ENCODE data around the gene YY1. TPM values are rescaled to one million over a fixed set of nuclear protein-coding genes. Genes with fewer than 3 reads are reported as not detected.

YY1 gene
- total RNA-seq, 2 donors from 2014 or later: 42.8 to 52.3 TPM

GRCh38 chr14:100278702-100279101 lies 39.8 kb downstream of the YY1 start:
- Histone ChIP-seq H3K9me3 (no peaks in the 10 kb centered on the region), H3K36me3 (no peaks in the 10 kb centered on the region), H3K4me1 (ENCODE audit: control insufficient read depth in 1 of 2, low read depth in 2 of 2) (peaks cover 10 to 11% of the 10 kb centered on the region in 2 donors), H3K4me3 (no peak overlapping the region), H3K27me3 (replicated peaks; ENCODE audit: insufficient read depth) (no peaks in the 10 kb centered on the region), H3K27ac (peak overlapping the region in 1 of 2 donors; percentile 11)
- ATAC-seq (ENCODE audit: insufficient number of reproducible peaks, low FRiP score, low read depth) (no peak), DNase-seq (ENCODE audit: low spot score) (no peak)
- no peak for TF ChIP-seq CTCF (IDR thresholded peaks at IDR 0.05)

- DNase-seq (ENCODE audit: low spot score) (no peak), ATAC-seq (ENCODE audit: insufficient number of reproducible peaks, low FRiP score, low read depth) (no peak)
- no peak for TF ChIP-seq CTCF (IDR thresholded peaks at IDR 0.05)
- H3K27ac ChIP-seq: no peak overlapping the region
- no peaks in the 10 kb centered on the region for H3K36me3 ChIP-seq
- H3K9me3 ChIP-seq: no peaks in the 10 kb centered on the region
- no peaks in the 10 kb centered on the region for H3K27me3 ChIP-seq (replicated peaks; ENCODE audit: insufficient read depth)
- no peak overlapping the region for H3K4me3 ChIP-seq
- peaks cover 10 to 11% of the 10 kb centered on the region in 2 donors for H3K4me1 ChIP-seq (ENCODE audit: control insufficient read depth in 1 of 2, low read depth in 2 of 2)
These were observed 40.2 kb downstream of the YY1 start for GRCh38 chr14:100279133-100279532.

GRCh38 chr14:100279563-100279962 lies 40.6 kb downstream of the YY1 start:
- Histone ChIP-seq H3K4me1 (ENCODE audit: control insufficient read depth in 1 of 2, low read depth in 2 of 2) (peaks cover 10 to 11% of the 10 kb centered on the region in 2 donors), H3K4me3 (no peak overlapping the region), H3K9me3 (no peaks in the 10 kb centered on the region), H3K36me3 (no peaks in the 10 kb centered on the region), H3K27me3 (replicated peaks; ENCODE audit: insufficient read depth) (no peaks in the 10 kb centered on the region), H3K27ac (no peak overlapping the region)
- no peak for ATAC-seq (ENCODE audit: insufficient number of reproducible peaks, low FRiP score, low read depth)
- no peak for TF ChIP-seq CTCF (IDR thresholded peaks at IDR 0.05)
- no peak for DNase-seq (ENCODE audit: low spot score)

GRCh38 chr14:100281286-100282082 lies 42.5 kb downstream of the YY1 start:
- H3K4me1 ChIP-seq (ENCODE audit: control insufficient read depth in 1 of 2, low read depth in 2 of 2): peaks cover 10 to 20% of the 10 kb centered on the region in 2 donors
- no peak overlapping the region for H3K27ac ChIP-seq
- H3K4me3 ChIP-seq: no peak overlapping the region
- no peaks in the 10 kb centered on the region for H3K9me3 ChIP-seq
- ATAC-seq (ENCODE audit: insufficient number of reproducible peaks, low FRiP score, low read depth) (no peak), DNase-seq (ENCODE audit: low spot score) (no peak)
- no peak for TF ChIP-seq CTCF (IDR thresholded peaks at IDR 0.05)
- no peaks in the 10 kb centered on the region for H3K36me3 ChIP-seq
- H3K27me3 ChIP-seq (replicated peaks; ENCODE audit: insufficient read depth): no peaks in the 10 kb centered on the region

- Histone ChIP-seq H3K27me3 (replicated peaks; ENCODE audit: insufficient read depth) (no peaks in the 10 kb centered on the region), H3K4me1 (ENCODE audit: control insufficient read depth in 1 of 2, low read depth in 2 of 2) (peaks cover 10 to 23% of the 10 kb centered on the region in 2 donors), H3K4me3 (no peak overlapping the region), H3K9me3 (no peaks in the 10 kb centered on the region), H3K27ac (no peak overlapping the region), H3K36me3 (no peaks in the 10 kb centered on the region)
- no peak for ATAC-seq (ENCODE audit: insufficient number of reproducible peaks, low FRiP score, low read depth)
- no peak for TF ChIP-seq CTCF (IDR thresholded peaks at IDR 0.05)
- no peak for DNase-seq (ENCODE audit: low spot score)
These were observed 43.1 kb downstream of the YY1 start for GRCh38 chr14:100282083-100282350.
